Hematopoietic multipotent progenitor cell (in vitro differentiated cells): ENCODE results near the gene C1orf74. TPM values are rescaled to one million over a fixed set of nuclear protein-coding genes. Genes with fewer than 3 reads are reported as not detected.
A peak's percentile ranks its signal among the peaks of the same experiment; 100 is the strongest.
"Not testable (repeated sequence)": the region's sequence is repeated elsewhere in the genome, so short reads cannot be mapped to it uniquely, and the experiment has no call there.

ENCODE experiments used
- DNase-seq, 3 donors: peaks; one replicate each; pipeline ENCODE4 v3.0.0-alpha.2; 2011 to 2015; ENCODE audit warnings: low read depth in 2 of 3, low spot score in 2 of 3
- total RNA-seq: library from RNA; depleted of rRNA; stranded (reverse); fragments of >200 nt; gene quantifications from one replicate; pipeline ENCODE4 v1.2.3, GENCODE V29; 2012

C1orf74 gene
- total RNA-seq, 1 donor: 3.5 TPM

GRCh38 chr1:209805875-209806760 lies 21.8 kb upstream of the C1orf74 start, which contains the start of gene IRF6:
Gene IRF6, minus strand, starts transcription at chr1:209806142. Its CDS starts 4,729 bp downstream, at chr1:209801413.
- peak; percentile 51 to 73 (median 71) for DNase-seq

GRCh38 chr1:209805341-209805781 lies 21.0 kb upstream of the C1orf74 start:
- DNase-seq: no peak

GRCh38 chr1:209803568-209803967 lies 19.2 kb upstream of the C1orf74 start:
- DNase-seq: no peak

- no peak for DNase-seq
Observed at GRCh38 chr1:209802780-209803152, 18.4 kb upstream of the C1orf74 start.

GRCh38 chr1:209802117-209802779 lies 17.9 kb upstream of the C1orf74 start:
- no peak for DNase-seq

DNA sequence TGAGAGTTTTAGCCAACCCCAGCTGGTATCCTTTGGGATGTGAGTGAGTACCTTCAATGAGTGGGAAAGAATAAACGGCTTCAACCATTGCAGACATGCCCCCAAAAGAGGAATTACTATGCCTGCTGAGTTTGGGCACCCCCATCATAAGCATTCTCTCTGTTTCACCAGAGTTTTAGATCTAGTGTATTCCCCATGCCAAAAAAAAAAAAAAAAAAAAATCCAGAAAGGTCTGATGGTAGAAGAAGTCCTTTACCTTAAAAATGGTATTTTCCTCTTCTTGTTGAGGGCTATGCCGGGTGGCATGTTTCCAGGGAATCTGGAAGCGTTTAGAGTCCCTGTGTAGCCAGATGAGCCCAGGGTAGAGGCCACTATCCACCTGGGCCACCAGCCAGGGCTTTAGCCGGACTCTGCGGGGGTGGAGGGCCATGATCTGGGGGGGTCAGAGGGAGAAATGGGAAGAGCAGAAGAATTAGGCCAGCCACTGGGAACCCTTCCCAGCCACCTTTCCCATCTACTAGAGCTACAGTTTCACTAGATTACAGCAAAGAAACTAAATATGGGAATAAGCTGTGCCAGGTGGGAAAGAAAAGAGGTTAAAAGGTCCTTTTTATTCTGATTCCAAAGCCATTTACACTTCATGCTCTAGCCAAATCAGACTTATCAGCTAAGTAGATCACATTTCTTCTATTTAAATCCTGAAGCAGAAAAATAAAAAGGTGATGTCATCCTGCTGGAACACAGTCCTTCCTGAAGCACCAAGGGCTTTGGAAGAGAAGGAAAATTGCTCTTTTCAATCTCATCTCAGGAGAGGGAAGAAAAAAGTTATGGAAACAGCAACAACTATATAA lies 16.9 kb upstream of the C1orf74 start:
- no peak for DNase-seq

GRCh38 chr1:209797978-209798639 lies 13.8 kb upstream of the C1orf74 start:
- DNase-seq: peak in 1 of 3 donors; percentile 24

DNA sequence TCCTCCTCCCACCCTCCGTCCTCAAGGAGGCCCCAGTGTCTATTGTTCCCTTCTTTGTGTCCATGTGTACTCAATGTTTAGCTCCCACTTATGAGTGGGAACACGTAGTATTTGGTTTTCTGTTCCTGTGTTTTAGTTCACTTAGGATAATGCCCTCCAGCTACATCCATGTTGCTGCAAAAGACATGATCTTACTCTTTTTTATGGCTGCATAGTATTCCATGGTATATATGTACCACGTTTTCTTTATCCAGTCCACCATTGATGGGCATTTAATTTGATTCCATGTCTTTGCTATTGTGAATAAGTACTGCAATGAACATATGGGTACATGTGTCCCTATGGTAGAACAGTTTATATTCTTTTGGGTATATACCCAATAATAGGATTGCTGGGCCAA lies 9.4 kb upstream of the C1orf74 start:
- DNase-seq: not testable (repeated sequence)

DNA sequence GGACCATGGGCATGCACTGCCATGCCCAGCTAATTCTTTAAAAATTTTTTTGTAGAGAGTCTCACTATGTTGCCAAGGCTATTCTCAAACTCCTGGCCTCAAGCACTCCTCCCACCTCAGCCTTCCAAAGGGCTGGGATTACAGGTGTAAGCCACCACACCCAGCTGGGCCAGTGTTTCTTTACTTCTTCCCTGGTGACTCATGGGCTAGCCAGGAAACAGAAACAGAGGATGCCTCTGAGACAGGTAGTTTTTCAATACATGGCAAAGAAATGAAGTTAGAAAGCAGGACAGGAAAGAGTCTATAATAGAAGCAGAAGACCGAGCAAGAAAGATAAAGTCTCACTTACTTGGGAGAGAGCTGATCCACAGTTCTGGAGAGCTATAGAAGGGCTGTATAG lies 7.6 kb upstream of the C1orf74 start:
- DNase-seq: no peak

- DNase-seq: no peak
Observed at GRCh38 chr1:209790286-209791193, 6.2 kb upstream of the C1orf74 start.

DNA sequence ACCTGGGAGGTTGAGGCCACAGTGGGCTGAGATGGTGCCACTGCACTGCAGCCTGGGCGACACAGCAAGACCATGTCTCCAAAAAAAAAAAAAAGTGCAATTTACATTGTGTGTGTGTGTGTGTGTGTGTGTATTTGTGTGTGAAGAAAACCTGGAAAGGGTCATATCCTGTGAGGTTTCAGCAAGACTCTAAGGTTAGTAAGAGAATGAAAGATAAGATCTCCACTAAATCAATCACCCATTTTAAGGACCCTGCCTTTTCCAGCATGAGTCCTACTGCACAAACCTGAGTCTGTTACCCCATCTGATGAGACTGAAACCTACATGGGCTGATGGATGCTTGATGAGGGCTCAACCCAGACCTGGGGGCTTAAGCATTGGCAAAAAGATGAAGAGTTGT lies 4.9 kb upstream of the C1orf74 start:
- no peak for DNase-seq

- no peak for DNase-seq
Observed at GRCh38 chr1:209787551-209787950, 3.2 kb upstream of the C1orf74 start.

DNA sequence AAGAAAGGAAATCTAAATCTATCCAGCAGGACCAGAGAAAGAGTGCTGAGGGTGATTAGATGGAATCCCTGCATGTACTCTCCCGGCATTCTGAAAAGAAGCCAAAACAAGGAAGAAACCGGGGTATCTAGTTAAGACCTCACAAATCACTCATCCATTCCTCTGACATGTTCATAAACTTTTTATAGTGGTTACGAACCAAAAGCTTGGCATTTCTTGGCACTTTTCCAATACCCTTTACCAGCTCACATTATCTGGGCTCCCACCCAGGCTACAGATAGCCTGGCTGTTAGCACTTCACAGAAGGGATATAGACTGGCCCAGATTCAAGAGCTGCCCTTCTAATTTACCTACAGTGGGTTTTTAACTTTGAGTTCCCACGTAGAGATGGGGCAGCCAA lies 1.8 kb upstream of the C1orf74 start:
- no peak for DNase-seq

DNA sequence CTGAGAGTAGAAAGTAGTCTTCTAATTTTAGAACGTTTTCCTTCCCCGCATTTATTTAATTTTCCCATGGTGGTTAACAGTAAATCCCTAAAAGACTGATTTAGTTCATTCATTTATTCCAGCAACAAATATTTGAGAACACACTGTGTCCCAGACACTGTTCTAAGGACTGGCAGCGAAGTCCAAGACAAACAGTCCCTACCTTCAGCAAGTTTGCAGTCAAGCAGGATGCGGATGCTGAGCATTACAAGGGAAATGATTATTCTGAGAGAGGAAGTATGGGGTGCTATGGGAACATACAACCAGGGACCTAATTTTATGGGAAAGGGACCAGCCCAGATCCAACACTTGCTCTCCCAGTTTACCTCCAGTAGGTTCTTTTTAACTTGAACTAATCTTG lies 1.2 kb upstream of the C1orf74 start:
- DNase-seq: no peak

DNA sequence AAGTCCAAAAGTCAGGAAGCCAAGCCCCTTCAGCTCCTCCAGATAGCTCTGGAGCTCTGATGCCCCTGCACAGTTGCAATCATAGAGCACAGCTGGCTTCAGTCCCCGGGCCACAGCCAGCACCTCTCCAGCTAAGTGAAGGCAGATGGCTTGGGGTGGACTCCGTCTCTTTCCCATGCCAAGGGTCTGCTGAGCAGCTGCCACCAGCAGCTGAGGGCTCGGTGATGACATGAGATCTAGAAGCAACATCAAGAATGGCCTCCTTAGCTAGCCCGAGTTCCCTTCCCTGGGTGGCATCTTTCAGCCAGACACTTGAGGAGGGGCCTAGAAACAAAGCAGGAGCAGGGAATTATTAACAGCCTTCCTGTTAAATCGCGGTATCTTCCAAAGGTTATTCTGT lies 973 bp downstream of the C1orf74 start:
- no peak for DNase-seq

DNA sequence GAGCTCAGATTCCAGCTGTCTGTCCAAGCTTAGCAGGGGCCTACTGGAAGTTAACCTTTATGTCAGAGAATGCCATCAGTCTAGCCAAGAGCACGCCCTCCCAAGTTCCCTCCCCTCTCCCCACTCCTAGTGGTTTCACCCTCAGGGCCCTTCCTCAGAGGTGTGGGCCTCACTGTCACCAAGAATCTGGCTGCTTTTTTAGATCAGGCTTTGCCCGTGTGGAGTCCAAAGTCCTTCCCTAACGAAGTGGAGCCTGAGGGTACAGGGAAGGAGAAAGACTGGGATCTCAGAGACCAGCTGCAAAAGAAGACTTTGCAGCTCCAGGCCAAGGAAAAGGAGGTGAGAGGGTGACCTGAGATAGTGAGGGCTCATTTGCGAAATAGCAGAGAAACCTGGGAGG lies 4.1 kb downstream of the C1orf74 start:
- DNase-seq: no peak

GRCh38 chr1:209778102-209778501 lies 6.3 kb downstream of the C1orf74 start:
- no peak for DNase-seq

GRCh38 chr1:209777587-209777986 lies 6.8 kb downstream of the C1orf74 start:
- DNase-seq: no peak

- DNase-seq: no peak
Observed at GRCh38 chr1:209775678-209776077, 8.7 kb downstream of the C1orf74 start.
